Medulla oblongata (tissue), 1 donor: ENCODE results near the gene GABRG3.

Experiments
- DNase-seq: peaks from one replicate; pipeline ENCODE4 v3.0.0-alpha.2; 2015; ENCODE audit errors: extremely low spot score

GABRG3 gene

GRCh38 chr15:27573805-27574485 lies 603.0 kb downstream of the GABRG3 start:
- DNase-seq = no peak

DNA sequence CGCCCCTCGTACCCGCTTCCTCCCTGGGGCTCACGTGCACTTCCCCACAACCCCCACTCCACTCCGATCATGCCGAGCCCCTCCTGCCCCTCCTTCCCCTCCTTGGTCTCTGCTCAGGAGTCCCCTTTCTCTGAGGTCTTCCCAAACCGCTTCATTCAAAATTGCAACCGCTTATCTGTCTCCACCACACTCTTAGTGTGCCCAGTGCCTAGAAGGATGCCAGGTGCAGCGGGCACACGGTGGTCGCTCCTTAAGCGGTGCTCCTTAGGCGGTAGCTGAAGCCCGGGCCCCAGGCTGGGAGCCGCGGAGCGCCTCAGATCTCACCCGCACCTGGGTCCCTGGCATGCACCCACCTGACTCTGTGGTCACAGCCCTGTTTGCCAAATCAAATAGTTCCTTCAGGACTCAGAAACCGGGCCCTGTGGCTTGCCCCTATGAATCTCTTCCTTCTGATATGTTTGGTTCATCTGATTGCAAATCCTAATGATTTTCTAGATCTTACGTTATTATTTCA lies 603.6 kb downstream of the GABRG3 start:
- DNase-seq = no peak

DNA sequence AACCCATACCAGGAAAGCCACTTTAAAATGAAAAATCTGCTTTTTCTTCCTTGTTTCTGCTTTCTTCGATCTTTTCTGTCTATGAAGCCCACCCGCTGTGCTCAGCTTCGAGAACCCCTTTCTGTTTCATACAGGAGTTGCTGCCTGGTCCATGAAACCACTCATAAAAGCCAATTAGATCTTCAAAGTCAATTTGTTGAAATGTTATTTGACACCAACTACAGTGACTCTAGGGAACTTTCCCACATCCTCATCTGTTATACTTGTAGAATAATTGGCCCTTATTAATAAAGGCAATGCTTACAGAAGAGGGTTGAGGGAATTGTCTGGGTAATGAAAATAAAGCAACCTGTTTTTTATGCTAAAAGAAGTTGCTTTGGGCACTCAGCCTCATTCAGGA lies 604.5 kb downstream of the GABRG3 start:
- DNase-seq = no peak

DNA sequence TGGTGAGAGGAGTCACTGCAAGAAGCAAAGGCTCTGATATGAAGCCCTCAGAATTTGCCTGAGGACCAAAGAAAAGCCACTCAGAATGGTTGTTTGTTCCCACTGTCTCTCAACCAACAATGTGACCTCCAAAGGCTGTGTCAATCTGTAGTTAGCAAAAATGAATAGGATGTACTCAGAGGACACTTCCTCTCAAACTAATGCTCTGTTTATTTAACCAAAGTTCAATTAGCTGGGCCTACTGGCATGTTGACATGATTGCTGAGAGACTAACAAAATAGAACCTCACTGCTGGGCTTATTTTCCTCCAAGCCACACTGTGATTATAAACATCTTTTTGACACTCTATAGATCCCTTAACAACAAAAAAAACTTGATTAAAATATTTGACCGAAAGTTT lies 605.6 kb downstream of the GABRG3 start:
- DNase-seq = no peak

DNA sequence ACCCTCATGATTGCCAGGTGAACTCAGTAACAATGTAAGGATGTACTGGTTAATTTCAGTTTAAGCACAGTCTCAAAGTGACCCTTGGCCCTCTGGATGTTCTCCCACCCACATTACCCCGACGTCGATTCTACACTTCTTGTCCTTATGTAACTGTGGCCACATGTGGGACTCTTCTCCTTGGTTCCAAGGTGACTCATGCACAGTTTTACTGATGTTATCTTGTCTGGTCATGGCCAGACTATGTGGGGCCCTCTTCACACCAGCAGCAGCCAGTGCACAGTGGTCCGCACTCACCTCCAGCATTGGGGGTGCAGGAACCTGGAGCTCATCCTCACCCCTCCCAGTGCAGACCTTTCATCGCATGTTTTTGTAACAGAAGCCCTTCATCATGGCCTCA lies 608.8 kb downstream of the GABRG3 start:
- DNase-seq = no peak

- no peak for DNase-seq
Observed at GRCh38 chr15:27582726-27583410, 611.9 kb downstream of the GABRG3 start.

DNA sequence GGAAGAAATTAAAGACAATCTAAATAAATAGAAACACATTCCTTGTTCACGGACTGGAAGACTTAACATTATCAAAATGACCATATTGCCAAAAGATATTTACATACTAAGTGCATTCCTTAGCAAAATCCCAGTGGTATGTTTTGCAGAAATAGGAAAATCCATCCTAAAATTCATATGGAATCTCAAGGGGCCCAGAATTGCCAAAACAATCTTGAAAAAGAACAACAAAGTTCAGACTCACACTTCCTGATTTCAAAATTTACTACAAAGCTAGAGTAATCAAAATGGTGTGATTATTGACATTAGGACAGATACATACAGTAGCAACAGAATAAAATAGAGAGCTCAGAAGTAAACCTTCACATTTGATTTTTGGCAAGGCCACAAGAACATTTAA lies 612.7 kb downstream of the GABRG3 start:
- no peak for DNase-seq

DNA sequence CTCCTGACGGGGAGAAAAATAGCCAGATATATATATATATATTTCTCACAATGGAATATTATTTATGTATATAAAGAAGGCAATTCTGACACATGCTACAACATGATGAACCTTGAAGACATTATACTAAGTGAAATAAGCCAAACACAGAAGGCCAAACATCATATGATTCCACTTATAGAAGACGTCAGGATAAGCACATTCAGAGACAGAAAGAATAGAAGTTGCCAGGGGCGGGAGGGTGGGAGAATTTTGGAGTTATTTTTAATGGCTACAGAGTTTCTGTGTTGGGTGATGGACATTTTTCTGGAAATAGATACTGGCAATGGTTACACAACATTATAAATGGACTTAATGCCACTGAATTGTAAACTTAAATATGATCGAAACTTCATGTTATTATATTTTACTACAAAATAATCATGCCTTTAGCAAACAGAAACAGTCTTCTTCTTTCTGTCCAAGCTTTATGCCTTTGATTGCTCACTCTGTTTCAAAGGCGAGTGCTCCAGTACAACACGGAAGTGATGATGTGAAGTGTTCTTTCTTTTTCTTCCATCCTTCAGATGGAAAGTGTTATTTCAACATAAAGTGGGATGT lies 614.2 kb downstream of the GABRG3 start:
- DNase-seq = no peak

- no peak for DNase-seq
Observed at GRCh38 chr15:27587810-27588209, 616.8 kb downstream of the GABRG3 start.

GRCh38 chr15:27589260-27589659 lies 618.3 kb downstream of the GABRG3 start:
- no peak for DNase-seq

DNA sequence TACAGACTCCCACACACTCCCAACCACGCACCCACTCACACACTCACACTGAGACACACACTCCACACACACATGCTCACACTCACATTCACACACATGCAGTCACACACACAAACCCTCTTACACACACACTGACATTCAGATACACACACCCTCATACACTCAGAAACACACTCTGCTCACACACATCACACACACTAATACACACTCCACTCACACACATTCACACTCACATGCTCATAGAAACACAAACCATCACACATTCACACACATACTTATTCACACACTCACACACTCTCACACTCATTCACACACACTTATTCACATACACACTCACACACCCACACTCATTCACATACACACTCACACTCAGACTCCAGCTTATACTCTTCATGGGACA lies 618.8 kb downstream of the GABRG3 start:
- DNase-seq = no peak
